Activated naive CD8-positive, alpha-beta T cell treated with anti-CD3 and anti-CD28 coated beads for 36 hours (primary cell): Measurements from ENCODE around the gene AMD1. TPM values are rescaled to one million over a fixed set of nuclear protein-coding genes. Genes with fewer than 3 reads are reported as not detected.

ENCODE experiments used
- DNase-seq: peaks from one replicate; pipeline ENCODE4 v3.0.0; 2021
- H3K27ac Mint-ChIP-seq: one replicate; pipeline ENCODE4 v1.8.0; 2022; ENCODE audit warnings: mild to moderate bottlenecking, moderate library complexity, mixed read lengths
- H3K27me3 Mint-ChIP-seq: one replicate; pipeline ENCODE4 v1.8.0; 2022; ENCODE audit warnings: mild to moderate bottlenecking, mixed read lengths
- H3K36me3 Mint-ChIP-seq: one replicate; pipeline ENCODE4 v1.8.0; 2021; ENCODE audit warnings: mild to moderate bottlenecking, mixed read lengths
- H3K4me1 Mint-ChIP-seq: one replicate; pipeline ENCODE4 v1.8.0; 2021; ENCODE audit warnings: mixed read lengths
- H3K4me3 Mint-ChIP-seq: one replicate; pipeline ENCODE4 v1.8.0; 2022; ENCODE audit warnings: mild to moderate bottlenecking, moderate library complexity, mixed read lengths
- H3K9me3 Mint-ChIP-seq: one replicate; pipeline ENCODE4 v1.8.0; 2022; ENCODE audit warnings: mixed read lengths
- total RNA-seq, 2 experiments: library from RNA; stranded (reverse); gene quantifications; one replicate each; pipeline ENCODE4 v1.2.3, GENCODE V29; 2021

AMD1 gene
- total RNA-seq, 2 experiments from 2014 or later = 113 to 117 TPM

- Mint-ChIP-seq H3K36me3 (no peaks in the 10 kb centered on the region), H3K27ac (peak overlapping the region; percentile 71), H3K9me3 (no peaks in the 10 kb centered on the region), H3K4me1 (peaks cover 3% of the 10 kb centered on the region), H3K4me3 (no peak overlapping the region), H3K27me3 (no peaks in the 10 kb centered on the region)
- peak; percentile 46 for DNase-seq
Observed at GRCh38 chr6:110944681-110945151, 70.1 kb downstream of the AMD1 start.

Other genes with a start within 250 kb of the AMD1 start
- gene CDK19, start 59.3 kb upstream of the AMD1 start, total RNA-seq = 1 to 10 TPM; 8.8 to 9.2 TPM
- 100 to 1,000 TPM; 145 to 147 TPM for gene GTF3C6, start 83.9 kb downstream of the AMD1 start, total RNA-seq
- gene RPF2, start 107.3 kb downstream of the AMD1 start, total RNA-seq = 10 to 100 TPM; 75.0 to 75.3 TPM
- 10 to 100 TPM; 12.0 to 13.4 TPM for gene SLC16A10, start 212.7 kb downstream of the AMD1 start, total RNA-seq